Large intestine (tissue), 12 donors: ENCODE data around the gene HOXA11. TPM values are rescaled to one million over a fixed set of nuclear protein-coding genes. Genes with fewer than 3 reads are reported as not detected.
A peak's percentile ranks its signal among the peaks of the same experiment; 100 is the strongest.

ENCODE experiments used
- DNase-seq, 2 donors: peaks; one replicate each; pipeline versions ENCODE4 v3.0.0 to v3.0.0-alpha.2; 2013
- H3K27ac ChIP-seq: one replicate; pipeline ENCODE4 v1.5.1; 2013; ENCODE audit warnings: low read length
- H3K27me3 ChIP-seq: 2 replicates; pipeline ENCODE4 v1.6.1; 2013; ENCODE audit warnings: low read length; ENCODE audit not compliant: control insufficient read depth, insufficient read depth
- H3K36me3 ChIP-seq: 2 replicates; pipeline ENCODE4 v1.6.1; 2013; ENCODE audit warnings: low read length; ENCODE audit not compliant: control insufficient read depth, insufficient read depth
- H3K4me1 ChIP-seq: one replicate; pipeline ENCODE4 v1.6.1; 2013; ENCODE audit warnings: low read length; ENCODE audit not compliant: control insufficient read depth, insufficient read depth
- H3K4me3 ChIP-seq: one replicate; pipeline ENCODE4 v1.5.1; 2013; ENCODE audit warnings: low read length
- H3K9me3 ChIP-seq: one replicate; pipeline ENCODE4 v1.6.1; 2013; ENCODE audit warnings: mild to moderate bottlenecking, low read depth, low read length, moderate library complexity; ENCODE audit not compliant: control insufficient read depth
- WGBS: methylation state at CpG from one replicate; pipeline ENCODE4 v1.1.5; 2013; ENCODE audit warnings: low lambda C conversion rate; ENCODE audit not compliant: insufficient coverage; 5-methylcytosine and 5-hydroxymethylcytosine counted together
- long read RNA-seq, 11 donors: transcript quantifications; one replicate each; lab custom pipeline, GENCODE V29; 2026
- polyA plus RNA-seq: library from polyadenylated mRNA; unstranded; fragments of 120-200 nt; gene quantifications from one replicate; pipeline ENCODE4 v1.2.1, GENCODE V29; 2013

Gene HOXA11
- not detected for polyA plus RNA-seq
- long read RNA-seq, donor 1 = 0 reads
- long read RNA-seq, donor 2 = 0 reads
- long read RNA-seq, donor 3, partial matches to known transcripts = 0 of 1 reads
- long read RNA-seq, donor 3, other reads (novel, unspliced or antisense) = 0 of 1 reads
- long read RNA-seq, donor 4 = 0 reads
- long read RNA-seq, donor 5, partial matches to known transcripts = 0 of 4 reads
- long read RNA-seq, donor 5, other reads (novel, unspliced or antisense) = 0 of 4 reads
- long read RNA-seq, donor 6 = 0 reads
- long read RNA-seq, donor 7, partial matches to known transcripts = 0 of 2 reads
- long read RNA-seq, donor 7, other reads (novel, unspliced or antisense) = 0 of 2 reads
- long read RNA-seq, donor 8 = 0 reads
- long read RNA-seq, donor 9 = 0 reads
- long read RNA-seq, donor 10 = 0 reads
- long read RNA-seq, donor 11 = 0 reads

DNA sequence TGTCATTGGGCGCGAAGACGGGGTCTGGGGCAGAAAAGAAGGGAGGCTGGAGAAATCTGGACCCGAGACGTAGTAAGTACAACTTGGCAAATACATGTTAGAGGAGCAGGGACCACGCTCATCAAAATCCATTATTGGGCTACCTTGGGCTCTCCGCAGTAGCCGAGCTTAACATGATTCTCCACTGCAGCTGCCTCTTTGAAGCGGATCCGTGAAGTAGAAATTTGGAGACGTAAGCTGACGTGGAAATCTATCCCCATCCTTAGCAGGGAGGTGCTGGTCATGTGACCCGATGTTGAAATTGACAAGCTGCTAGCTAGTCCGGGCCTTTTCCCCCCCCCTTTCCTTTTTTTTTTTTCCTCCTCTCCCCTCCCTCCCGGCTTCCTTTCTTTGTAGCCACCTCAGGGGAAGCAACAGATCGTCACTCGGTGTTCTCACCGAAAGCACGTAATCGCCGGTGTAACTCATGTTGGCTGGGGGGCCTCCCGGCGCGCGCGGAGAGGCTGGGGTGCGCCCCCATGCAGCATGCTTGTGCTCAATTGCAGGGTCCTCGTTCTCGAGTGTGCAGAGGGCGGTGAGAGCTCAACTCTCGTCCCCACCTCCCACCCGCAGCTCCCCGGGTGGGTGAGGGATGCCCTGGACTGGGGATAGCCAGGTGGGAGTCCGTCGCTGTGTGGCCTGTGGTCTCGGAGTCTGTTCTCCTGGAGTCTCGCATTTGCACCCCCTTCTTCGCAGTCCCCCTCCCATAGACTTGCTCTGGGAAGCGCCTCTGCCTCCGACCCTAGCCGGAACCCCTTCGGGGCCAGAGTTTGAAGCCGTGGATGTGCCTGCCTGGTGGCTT, at the start of gene HOXA11:
HOXA11 (minus strand) TSS at position 220 of the 841 bp plus-strand sequence; CDS start at position 132, 88 bp downstream.
- Histone ChIP-seq H3K27ac (no peak within 1 kb of the TSS), H3K4me1 (peaks cover 14% of the 10 kb centered on the region)

DNA sequence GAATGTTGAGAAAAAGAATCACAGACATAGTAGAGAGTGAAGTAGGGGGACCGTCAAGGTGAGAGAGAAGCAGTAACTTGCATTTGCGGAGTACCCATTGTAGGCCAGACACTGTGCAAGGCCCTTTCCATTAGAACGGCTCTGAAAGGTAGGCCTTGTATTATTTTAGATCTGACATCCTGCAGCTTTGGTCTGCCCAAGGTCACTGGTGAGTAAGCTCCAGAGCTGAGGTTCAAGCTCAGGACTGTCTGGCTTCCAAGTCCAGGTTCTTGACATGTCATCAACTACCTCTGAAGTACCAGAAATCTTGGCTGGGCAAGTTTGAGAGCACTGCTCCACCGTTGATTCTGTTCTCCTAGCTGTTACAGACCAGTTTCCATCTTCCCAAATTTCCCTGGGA, 44.4 kb upstream of the HOXA11 start:
- H3K4me1 ChIP-seq = no peaks in the 10 kb centered on the region
- H3K27me3 ChIP-seq = peaks cover 62% of the 10 kb centered on the region
- H3K4me3 ChIP-seq = no peak overlapping the region
- no peaks in the 10 kb centered on the region for H3K36me3 ChIP-seq
- WGBS = 100% methylated on average over 1 of the region's 4 CpGs
- DNase-seq = no peak
- H3K27ac ChIP-seq = no peak overlapping the region
- H3K9me3 ChIP-seq = peaks cover 5% of the 10 kb centered on the region

More for the DNA sequence above, at the start of gene HOXA11:
- Histone ChIP-seq H3K9me3 (peaks cover 34% of the 10 kb centered on the region), H3K27me3 (peaks cover 98% of the 10 kb centered on the region), H3K4me3 (no peak within 1 kb of the TSS), H3K36me3 (no peaks in the 10 kb centered on the region)
- peak in 1 of 2 donors; percentile 20 for DNase-seq
- 0% methylated on average over 2 of the region's 43 CpGs for WGBS

DNA sequence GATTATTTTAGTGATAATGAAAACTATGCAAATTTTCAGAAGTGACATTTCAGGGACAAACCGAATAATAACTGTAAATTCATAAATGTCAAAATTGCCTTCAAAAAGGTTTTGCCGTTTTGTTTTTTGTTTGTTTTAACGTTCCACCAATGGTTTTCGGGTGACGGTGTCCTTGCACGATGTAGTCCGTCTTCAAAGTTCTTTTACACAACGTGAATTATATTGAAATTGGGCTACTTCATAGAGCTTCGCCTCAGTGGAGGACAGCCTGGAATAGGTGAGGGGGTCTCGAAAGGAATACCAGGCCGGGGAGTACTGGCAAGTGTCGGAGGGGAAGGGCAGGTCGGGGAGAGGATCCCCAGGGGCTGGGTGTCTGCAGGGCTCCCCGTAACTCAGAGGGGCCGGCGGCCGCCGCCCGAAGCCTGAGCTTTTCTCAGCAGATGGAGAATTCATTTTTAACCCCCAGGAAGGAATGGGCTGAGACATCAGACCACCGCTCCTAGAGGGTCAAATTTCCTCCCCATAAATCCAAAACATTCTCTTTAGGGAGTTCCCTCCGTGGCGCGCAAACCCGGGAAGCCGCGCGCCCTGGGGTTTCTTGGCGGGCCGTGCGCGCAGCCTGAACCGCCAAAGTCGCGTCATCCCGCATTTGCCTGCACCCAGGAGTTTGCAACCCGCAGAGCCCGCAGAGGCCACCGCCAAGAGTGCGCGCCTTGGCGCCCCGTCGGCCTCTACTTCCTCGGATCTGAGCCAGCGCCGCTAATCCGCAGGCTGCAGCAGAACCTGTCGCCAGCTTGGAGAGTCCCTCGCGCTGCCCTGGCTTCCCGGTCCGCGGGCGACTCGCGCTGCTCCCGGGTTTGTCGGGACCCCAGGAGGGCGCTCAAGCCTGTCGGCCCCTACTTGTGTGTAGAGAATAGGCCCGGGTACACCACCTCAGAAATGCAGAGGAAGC, 40.2 kb upstream of the HOXA11 start:
- Histone ChIP-seq H3K27ac (no peak overlapping the region), H3K9me3 (peaks cover 5% of the 10 kb centered on the region), H3K4me3 (no peak overlapping the region), H3K36me3 (no peaks in the 10 kb centered on the region), H3K27me3 (peaks cover 88% of the 10 kb centered on the region), H3K4me1 (no peaks in the 10 kb centered on the region)
- WGBS = no CpG with 5 or more reads among the region's 61 CpGs
- DNase-seq = no peak

- Histone ChIP-seq H3K27me3 (peaks cover 89% of the 10 kb centered on the region), H3K27ac (no peak overlapping the region), H3K4me1 (no peaks in the 10 kb centered on the region), H3K36me3 (no peaks in the 10 kb centered on the region), H3K4me3 (no peak overlapping the region), H3K9me3 (peaks cover 5% of the 10 kb centered on the region)
- no peak for DNase-seq
These were observed 39.0 kb upstream of the HOXA11 start for GRCh38 chr7:27223941-27224575.

GRCh38 chr7:27221201-27221797, 36.3 kb upstream of the HOXA11 start:
- Histone ChIP-seq H3K27ac (no peak overlapping the region), H3K36me3 (no peaks in the 10 kb centered on the region), H3K27me3 (peaks cover 90% of the 10 kb centered on the region), H3K9me3 (peaks cover 5% of the 10 kb centered on the region), H3K4me3 (no peak overlapping the region), H3K4me1 (no peaks in the 10 kb centered on the region)
- DNase-seq = no peak
- WGBS = no CpG with 5 or more reads among the region's 3 CpGs

DNA sequence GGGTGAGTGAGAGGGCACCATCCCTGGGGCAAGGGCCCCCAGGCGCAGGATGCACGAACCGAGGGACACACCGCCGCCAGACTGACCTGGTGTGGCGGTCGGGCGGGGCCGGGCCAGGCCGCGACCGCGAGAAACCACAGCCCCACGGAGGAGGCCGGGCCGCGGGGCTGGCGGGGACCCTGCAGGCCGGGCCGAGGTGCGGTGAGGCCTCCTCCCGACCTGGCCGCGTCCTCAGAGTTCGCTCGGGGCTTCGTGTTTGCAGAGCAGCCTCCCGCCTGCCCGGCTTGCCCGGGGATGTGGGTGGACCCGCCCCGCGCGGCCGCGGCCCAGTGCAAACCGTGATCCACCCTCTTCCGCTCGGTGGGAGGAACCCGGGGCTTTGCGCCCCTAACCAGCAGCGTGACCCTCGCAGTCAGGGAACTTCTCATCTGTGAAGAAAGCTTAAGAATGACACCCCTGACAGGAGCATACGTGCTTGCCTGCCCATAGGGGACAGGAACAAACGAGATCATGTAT, 35.5 kb upstream of the HOXA11 start:
- peaks cover 90% of the 10 kb centered on the region for H3K27me3 ChIP-seq
- H3K9me3 ChIP-seq = peaks cover 3% of the 10 kb centered on the region
- no peak overlapping the region for H3K27ac ChIP-seq
- DNase-seq = no peak
- H3K4me1 ChIP-seq = no peaks in the 10 kb centered on the region
- no peak overlapping the region for H3K4me3 ChIP-seq
- no CpG with 5 or more reads among the region's 45 CpGs for WGBS
- no peaks in the 10 kb centered on the region for H3K36me3 ChIP-seq

GRCh38 chr7:27219821-27220220, 34.8 kb upstream of the HOXA11 start:
- H3K9me3 ChIP-seq = no peaks in the 10 kb centered on the region
- H3K27ac ChIP-seq = no peak overlapping the region
- no peaks in the 10 kb centered on the region for H3K4me1 ChIP-seq
- no peak overlapping the region for H3K4me3 ChIP-seq
- H3K27me3 ChIP-seq = peaks cover 90% of the 10 kb centered on the region
- no peak for DNase-seq
- no peaks in the 10 kb centered on the region for H3K36me3 ChIP-seq
- WGBS = no CpG with 5 or more reads among the region's 4 CpGs

DNA sequence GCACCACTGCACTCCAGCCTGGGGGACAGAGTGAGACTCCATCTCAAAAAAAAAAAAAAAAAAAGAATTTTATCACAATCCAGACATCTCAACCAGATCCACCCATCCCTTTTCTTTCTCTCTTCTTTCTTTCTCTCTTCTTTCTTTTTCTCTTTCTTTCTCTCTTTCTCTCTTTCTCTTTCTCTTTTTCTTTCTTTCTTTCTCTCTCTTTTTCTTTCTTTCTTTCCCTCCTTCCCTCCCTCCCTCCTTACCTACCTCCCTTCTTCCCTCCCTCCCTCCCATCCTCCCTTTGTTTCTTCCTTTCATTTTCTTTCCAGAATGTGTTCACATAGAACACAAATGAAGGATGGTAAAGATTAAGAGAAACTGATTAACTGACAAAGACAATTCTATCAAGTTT, 32.9 kb upstream of the HOXA11 start:
- no peak for DNase-seq
- Histone ChIP-seq H3K27me3 (peaks cover 91% of the 10 kb centered on the region), H3K4me3 (no peak overlapping the region), H3K36me3 (no peaks in the 10 kb centered on the region), H3K4me1 (no peaks in the 10 kb centered on the region), H3K9me3 (peaks cover 9% of the 10 kb centered on the region), H3K27ac (no peak overlapping the region)

GRCh38 chr7:27215356-27215755, 30.3 kb upstream of the HOXA11 start:
- no CpG with 5 or more reads among the region's 2 CpGs for WGBS
- no peaks in the 10 kb centered on the region for H3K36me3 ChIP-seq
- H3K4me3 ChIP-seq = no peak overlapping the region
- H3K4me1 ChIP-seq = peaks cover 16% of the 10 kb centered on the region
- H3K27ac ChIP-seq = no peak overlapping the region
- no peak for DNase-seq
- H3K27me3 ChIP-seq = peaks cover 93% of the 10 kb centered on the region
- peaks cover 9% of the 10 kb centered on the region for H3K9me3 ChIP-seq
